Endothelial cell of umbilical vein (primary cell): ENCODE data around the gene CCSER2. TPM values are rescaled to one million over a fixed set of nuclear protein-coding genes. Genes with fewer than 3 reads are reported as not detected.

Experiments
- BruUV-seq: library from RNA; stranded (reverse); fragments of 400-500 nt; replicated peaks from 2 replicates; lab custom pipeline; 2021; lab: Mats Ljungman, UMichigan
- CTCF ChIA-PET: fragments of 300-600, 350-600 bp; sonication (Branson Sonifier 250); formaldehyde crosslinking; loops from one replicate; lab custom pipeline; 2021; ENCODE audit warnings: antibody characterized with exemption, inconsistent platforms; lab: Charles Lee
- POLR2A ChIA-PET: fragments of 300-600, 350-600 bp; sonication (Branson Sonifier 250); formaldehyde crosslinking; loops from one replicate; lab custom pipeline; 2021; ENCODE audit warnings: antibody characterized with exemption, inconsistent platforms; lab: Charles Lee
- DNase-seq: peaks from one replicate; pipeline ENCODE4 v3.0.0-alpha.2; 2011; ENCODE audit warnings: low read depth, low spot score
- FAIRE-seq: peaks from 2 replicates; lab custom pipeline; 2011; peaks lifted over from hg19 to GRCh38; lab: Jason Lieb, UNC
- H2AFZ ChIP-seq: 2 replicates; pipeline ENCODE4 v1.6.0; 2012; ENCODE audit warnings: low read depth, low read length, control low read depth, inconsistent platforms
- H3K27ac ChIP-seq: 2 replicates; pipeline ENCODE4 v1.5.1; 2011; ENCODE audit warnings: low read depth, mild to moderate bottlenecking, control low read depth, low read length, moderate library complexity; ENCODE audit not compliant: insufficient read depth
- H3K27me3 ChIP-seq, 2 experiments: 2 replicates each; pipeline versions ENCODE4 v1.6.0 to v1.6.1; 2011; ENCODE audit warnings: low read length in 2 of 2, mixed read lengths in 1 of 2; ENCODE audit not compliant: control insufficient read depth in 2 of 2, insufficient read depth in 2 of 2
- H3K36me3 ChIP-seq, 2 experiments: 2 replicates in 1 of 2; 3 replicates in 1 of 2; pipeline ENCODE4 v1.5.1; 2011; ENCODE audit warnings: low read length in 2 of 2, mild to moderate bottlenecking in 1 of 2, moderate library complexity in 1 of 2; ENCODE audit not compliant: control insufficient read depth in 2 of 2, insufficient read depth in 2 of 2; ENCODE audit errors: extremely low read depth in 1 of 2
- H3K4me1 ChIP-seq: 3 replicates; pipeline ENCODE4 v1.5.1; 2011; ENCODE audit warnings: mild to moderate bottlenecking, low read length; ENCODE audit not compliant: control insufficient read depth, insufficient read depth; ENCODE audit errors: extremely low read depth
- H3K4me2 ChIP-seq: 2 replicates; pipeline ENCODE4 v1.6.1; 2011; ENCODE audit warnings: low read length, control low read depth, mixed read lengths; ENCODE audit not compliant: insufficient read depth
- H3K4me3 ChIP-seq, 3 experiments: fragments of 200-600 bp in 1 of 3; sonication (generic), shearing (Covaris generic) in 1 of 3; replicated peaks in 1 of 3; 2 replicates each; pipeline ENCODE4 v1.5.1; 2011 to 2016; ENCODE audit warnings: control low read depth in 3 of 3, low read length in 3 of 3, mild to moderate bottlenecking in 2 of 3, inconsistent platforms in 1 of 3, low read depth in 1 of 3, moderate library complexity in 1 of 3; ENCODE audit not compliant: insufficient read depth in 1 of 3
- H3K79me2 ChIP-seq: 2 replicates; pipeline ENCODE4 v1.6.0; 2012; ENCODE audit warnings: low read length, inconsistent platforms; ENCODE audit not compliant: control insufficient read depth, insufficient read depth
- H3K9ac ChIP-seq: replicated peaks from 2 replicates; pipeline ENCODE3; 2011; ENCODE audit warnings: low read length, control low read depth; ENCODE audit not compliant: insufficient read depth; ENCODE audit errors: extremely low read depth
- H3K9me1 ChIP-seq: replicated peaks from 3 replicates; pipeline ENCODE4 v1.6.0; 2011; ENCODE audit warnings: mild to moderate bottlenecking, low read length; ENCODE audit not compliant: control insufficient read depth, insufficient read depth; ENCODE audit errors: extremely low read depth
- H3K9me3 ChIP-seq: replicated peaks from 2 replicates; pipeline ENCODE4 v1.5.1; 2012; ENCODE audit warnings: low read length, inconsistent platforms; ENCODE audit not compliant: control insufficient read depth, insufficient read depth
- H4K20me1 ChIP-seq: replicated peaks from 2 replicates; pipeline ENCODE3; 2011; ENCODE audit warnings: mild to moderate bottlenecking, low read length; ENCODE audit not compliant: control insufficient read depth, insufficient read depth; ENCODE audit errors: extremely low read depth
- CTCF ChIP-seq, 2 donors: IDR thresholded peaks; 1 replicate in 1 of 2; 2 replicates in 1 of 2; pipeline ENCODE4 v1.5.1; 2011; ENCODE audit warnings: low read length in 2 of 2, mild to moderate bottlenecking in 2 of 2, moderate library complexity in 2 of 2, control low read depth in 1 of 2, inconsistent platforms in 1 of 2, low read depth in 1 of 2; ENCODE audit not compliant: insufficient read depth in 1 of 2; ENCODE audit errors: extremely low read depth in 1 of 2
- EZH2 ChIP-seq: IDR thresholded peaks from 2 replicates; pipeline ENCODE4 v1.6.1; 2012; ENCODE audit warnings: borderline replicate concordance, low read depth, mild to moderate bottlenecking, moderate library complexity, low read length, inconsistent platforms; ENCODE audit not compliant: severe bottlenecking
- FOS ChIP-seq: IDR thresholded peaks from 2 replicates; pipeline ENCODE4 v1.6.1; 2011; ENCODE audit warnings: mild to moderate bottlenecking, low read length, moderate library complexity, borderline replicate concordance; ENCODE audit not compliant: insufficient read depth
- GATA2 ChIP-seq: IDR thresholded peaks from 2 replicates; pipeline ENCODE4 v1.7.0; 2011; ENCODE audit warnings: low read depth, mild to moderate bottlenecking, moderate library complexity, mixed read lengths, low read length; ENCODE audit not compliant: insufficient read length, insufficient read depth
- JUN ChIP-seq: IDR thresholded peaks from 2 replicates; pipeline ENCODE4 v1.6.1; 2011; ENCODE audit warnings: borderline replicate concordance, low read depth; ENCODE audit not compliant: insufficient read length, insufficient read depth
- MAX ChIP-seq: IDR thresholded peaks from 2 replicates; pipeline ENCODE4 v1.6.1; 2011; ENCODE audit not compliant: insufficient read depth, insufficient read length
- MYC ChIP-seq: IDR thresholded peaks from one replicate; pipeline ENCODE4 v1.6.1; 2011; ENCODE audit warnings: mild to moderate bottlenecking, low read depth, low read length
- POLR2A ChIP-seq: IDR thresholded peaks from 2 replicates; pipeline ENCODE4 v1.6.1; 2012; ENCODE audit warnings: low read depth, mild to moderate bottlenecking, control low read depth, low read length
- POLR2AphosphoS5 ChIP-seq: IDR thresholded peaks from 2 replicates; pipeline ENCODE4 v1.6.1; 2012; ENCODE audit warnings: low read depth, mild to moderate bottlenecking, control low read depth, low read length, moderate library complexity; ENCODE audit not compliant: insufficient read depth
- dilution Hi-C: fragments of 300-500 bp; cut with MboI; formaldehyde crosslinking; loops from one replicate; pipeline ENCODE4 v1.15.0; 2019; ENCODE audit warnings: low sequenced_read_pairs; ENCODE audit not compliant: extremely low pct_ligation_motif_present
- intact Hi-C: fragments of 100-400 bp; cut with micrococcal nuclease; formaldehyde crosslinking; loops from one replicate; pipeline ENCODE4 v1.10.0; 2022
- polyA plus RNA-seq, 4 experiments: library from polyadenylated mRNA; depleted of rRNA in 3 of 4; stranded (reverse) in 3 of 4; unstranded in 1 of 4; fragments of >200 nt; gene quantifications; 2 replicates each; pipeline versions ENCODE4 v1.2.1 to v1.2.3, GENCODE V29; 2011 to 2012; ENCODE audit warnings: missing spikeins in 1 of 4
- total RNA-seq: library from RNA; stranded (reverse); gene quantifications from 2 replicates; pipeline ENCODE4 v1.2.3, GENCODE V29; 2021

CCSER2 gene
- total and polyA plus RNA-seq, 2 donors (not counting 3 experiments of a cell fraction or from before 2014, with no cell fraction given): 14.5 to 49.3 TPM

GRCh38 chr10:84298057-84298456, 30.3 kb upstream of the CCSER2 start:
- dilution Hi-C loops (no loop called here), intact Hi-C loops (no loop called here)
- no peaks in the 10 kb centered on the region for H3K9me1 ChIP-seq
- no peak for TF ChIP-seq POLR2A
- TF ChIP-seq POLR2AphosphoS5: no peak
- TF ChIP-seq CTCF (IDR thresholded peaks at IDR 0.05; ENCODE audit: extremely low read depth in 1 of 2, insufficient read depth in 1 of 2, low read depth in 1 of 2, low read length in 2 of 2): no peak
- TF ChIP-seq GATA2: no peak
- no peak for TF ChIP-seq JUN
- no peak for TF ChIP-seq FOS
- no peak for TF ChIP-seq MAX
- no peak for TF ChIP-seq MYC
- no peak for TF ChIP-seq EZH2
- H3K79me2 ChIP-seq: no peaks in the 10 kb centered on the region
- H3K27me3 ChIP-seq: no peaks in the 10 kb centered on the region
- POLR2A ChIA-PET: no interaction called here
- no peaks in the 10 kb centered on the region for H3K9me3 ChIP-seq
- H3K4me3 ChIP-seq: no peak overlapping the region
- H3K4me1 ChIP-seq: peaks cover 14% of the 10 kb centered on the region
- H3K36me3 ChIP-seq: no peaks in the 10 kb centered on the region
- no TSS peak for BruUV-seq
- FAIRE-seq: no peak
- DNase-seq: no peak
- CTCF ChIA-PET: interaction anchor here (1.9 kb wide), 1 partner anchor 240 kb away, joined by 5 read pairs; no protein-coding TSS in a partner anchor
- no peak overlapping the region for H3K27ac ChIP-seq
- no peaks in the 10 kb centered on the region for H4K20me1 ChIP-seq
- no peak overlapping the region for H3K4me2 ChIP-seq
- no peak overlapping the region for H3K9ac ChIP-seq
- H2AFZ ChIP-seq: no peak overlapping the region
